IPS-NIHi7 (cell line): ENCODE measurements around the gene ITGA5.
A peak's percentile ranks its signal among the peaks of the same experiment; 100 is the strongest.
"Not testable (repeated sequence)": the region's sequence is repeated elsewhere in the genome, so short reads cannot be mapped to it uniquely, and the experiment has no call there.

Experiments
- DNase-seq: peaks from one replicate; pipeline ENCODE4 v3.0.0; 2012; ENCODE audit warnings: mixed read lengths; ENCODE audit errors: extremely low spot score

The ITGA5 gene

DNA sequence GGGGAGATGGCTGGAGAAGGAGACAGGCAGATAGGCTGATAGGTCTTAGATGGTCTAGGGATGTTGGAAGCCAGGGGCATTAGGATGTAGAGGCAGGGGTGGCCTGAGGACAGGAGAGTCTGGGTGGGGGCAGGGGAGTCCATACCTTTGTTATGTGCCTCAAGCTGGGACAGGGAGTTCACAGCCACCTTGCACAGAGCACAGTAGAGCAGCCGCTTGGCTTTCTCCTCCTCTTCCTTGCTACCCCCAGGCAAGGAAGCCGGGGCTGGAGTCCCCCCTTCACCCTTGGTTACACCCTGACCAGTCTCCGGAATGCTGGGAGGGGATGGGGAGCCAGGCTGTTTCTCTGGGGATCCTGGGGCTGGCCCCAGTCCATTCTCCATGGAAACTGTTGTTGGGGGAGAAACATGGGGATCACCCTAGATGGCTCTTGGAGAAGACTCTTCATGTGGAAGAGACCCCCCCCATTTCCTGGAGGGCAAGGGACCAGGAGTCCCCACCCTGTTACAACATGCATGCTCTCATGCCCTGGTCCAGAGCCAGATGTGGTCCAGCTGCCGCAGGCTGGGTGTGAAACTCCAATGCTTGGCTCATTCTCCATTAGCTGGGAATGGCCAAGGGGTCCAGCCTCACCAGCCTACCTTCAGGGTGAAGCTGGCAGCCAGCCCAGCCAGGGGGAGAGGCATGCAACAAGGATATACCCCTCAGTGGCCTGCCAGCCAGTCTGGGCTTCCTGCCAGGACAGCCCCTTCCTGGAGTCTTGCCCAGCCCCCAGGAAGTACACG, 47.5 kb downstream of the ITGA5 start:
- DNase-seq: no peak

DNA sequence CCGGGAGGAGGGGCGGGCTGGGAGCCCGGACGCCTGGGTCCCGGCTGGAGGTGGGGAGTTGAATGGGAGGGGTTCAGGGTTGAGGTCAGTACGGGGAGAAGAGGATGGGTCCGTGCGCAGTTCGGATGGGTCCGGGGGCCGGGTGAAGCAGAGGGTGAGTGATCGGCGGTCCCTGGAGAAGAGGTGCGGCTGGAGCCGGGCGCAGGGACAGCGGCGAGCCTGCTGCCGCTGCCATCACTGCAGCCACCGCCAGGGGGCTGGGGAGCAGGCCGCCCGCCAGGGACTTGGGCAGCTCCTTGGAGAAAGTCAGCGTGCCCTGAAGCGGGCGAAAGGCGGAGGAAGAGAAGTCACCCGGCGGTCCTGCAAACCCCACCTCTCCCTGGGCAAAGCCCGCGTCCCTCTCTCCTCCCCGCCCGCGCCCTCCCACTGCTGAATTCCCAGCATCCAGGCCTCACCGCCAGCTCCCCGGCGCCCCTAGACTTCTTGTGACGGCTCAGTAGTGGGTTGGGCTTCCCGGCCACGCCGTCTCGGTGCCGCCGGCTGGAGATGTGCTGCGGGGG, 48.8 kb downstream of the ITGA5 start:
- DNase-seq: peak; percentile 89

DNA sequence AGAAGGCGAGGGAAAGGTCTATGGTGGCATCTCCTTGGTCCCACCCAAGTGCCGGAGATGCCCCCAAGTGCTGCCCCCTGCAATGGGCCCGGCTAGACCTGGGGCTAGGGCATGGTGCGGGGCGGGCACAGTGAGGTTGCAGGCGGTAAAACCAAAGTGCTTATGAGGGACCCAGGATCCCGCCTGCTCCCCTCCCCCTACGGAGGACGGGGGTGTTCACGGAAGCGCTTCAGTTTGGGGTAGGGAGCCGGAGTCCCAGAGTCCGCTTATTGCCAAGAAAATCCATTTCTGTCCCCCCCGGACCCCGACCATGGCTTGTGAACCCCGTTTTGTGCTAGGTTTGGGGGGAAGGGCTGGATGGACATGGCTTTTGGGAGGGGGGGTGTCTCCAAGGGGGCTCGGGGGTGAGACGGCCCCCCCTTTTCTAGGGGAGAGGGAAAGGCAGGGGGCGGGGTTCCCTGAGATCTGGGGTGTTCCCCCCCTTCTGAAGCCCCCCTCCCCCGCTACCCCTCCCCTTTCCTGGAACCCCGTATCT, 49.4 kb downstream of the ITGA5 start:
- no peak for DNase-seq

GRCh38 chr12:54368709-54369596, 50.1 kb downstream of the ITGA5 start:
- no peak for DNase-seq

GRCh38 chr12:54368025-54368708, 50.9 kb downstream of the ITGA5 start:
- DNase-seq: no peak

DNA sequence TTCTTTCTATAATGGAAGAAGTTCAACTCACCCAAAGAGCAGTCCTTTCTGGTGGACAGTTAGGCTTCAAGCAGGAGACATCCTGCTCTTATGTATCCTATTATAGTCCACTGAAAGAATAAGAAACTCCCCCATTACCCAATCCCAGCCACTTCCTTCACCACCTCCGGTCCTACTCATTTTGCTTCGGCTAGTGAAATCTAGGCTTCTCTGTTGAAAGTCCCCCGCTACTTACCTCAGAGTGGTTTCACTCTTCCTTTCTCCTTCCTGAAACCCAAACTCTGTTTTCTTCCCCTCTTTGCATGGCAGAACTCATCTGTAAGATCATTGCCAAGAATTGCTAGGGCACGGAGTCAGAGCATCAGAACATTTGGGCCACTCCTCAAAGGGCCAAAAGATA, 54.7 kb downstream of the ITGA5 start, which contains the start of gene GPR84:
Gene GPR84, minus strand, starts transcription at position 74 of the 400 bp plus-strand sequence. CDS start 635 bp downstream, outside the sequence.
- DNase-seq: no peak

GRCh38 chr12:54363618-54364017, 55.4 kb downstream of the ITGA5 start:
- DNase-seq: no peak

DNA sequence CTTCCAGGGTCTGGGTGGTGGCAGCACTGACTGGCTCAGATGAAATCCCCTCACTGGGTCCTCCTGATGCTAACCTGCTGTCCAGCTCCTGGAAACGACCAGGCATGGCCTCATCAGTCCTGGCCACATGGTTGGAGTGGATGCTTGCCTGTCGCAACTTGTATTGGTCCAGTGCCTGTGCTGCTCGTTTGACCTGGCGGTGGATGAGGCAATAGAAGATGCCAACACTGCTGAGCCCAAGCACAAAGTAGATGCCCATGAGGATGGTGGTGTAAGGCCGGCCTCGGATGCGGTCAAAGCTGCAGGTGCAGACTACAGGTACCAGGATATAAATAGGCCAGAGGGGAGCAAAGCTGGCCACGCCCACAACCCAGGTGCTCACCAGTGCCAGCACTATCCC, 56.0 kb downstream of the ITGA5 start:
- DNase-seq: no peak

- DNase-seq: peak; percentile 74
These were observed 58.2 kb downstream of the ITGA5 start for GRCh38 chr12:54360717-54361456.

DNA sequence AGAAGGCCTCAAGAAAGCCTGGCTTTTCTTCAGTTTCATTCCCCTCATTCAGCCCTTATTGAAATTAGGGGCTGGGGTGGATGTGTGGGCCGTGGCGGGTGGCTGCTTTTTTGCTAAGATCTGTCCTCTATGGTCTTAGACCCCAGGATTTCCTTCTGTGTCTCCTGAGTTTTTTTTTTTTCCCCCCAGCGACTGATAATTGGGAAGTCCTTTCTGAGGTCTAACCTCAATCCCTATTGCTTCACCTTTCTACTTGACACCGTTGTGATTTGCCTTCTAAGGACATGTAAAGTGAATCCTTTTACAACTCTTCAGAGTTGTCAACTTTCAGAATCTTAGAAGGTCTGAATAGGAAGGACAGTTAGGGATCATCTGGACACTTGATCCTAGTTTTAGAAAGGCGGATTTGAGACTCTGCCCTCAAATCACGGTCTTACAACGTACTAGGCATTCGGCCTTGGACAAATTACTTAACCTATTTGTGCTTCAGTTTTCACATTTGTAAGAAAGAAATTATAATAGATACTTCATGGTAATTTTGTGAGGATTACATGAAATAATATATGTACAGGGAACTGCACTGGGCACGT, 59.2 kb downstream of the ITGA5 start:
- no peak for DNase-seq

- peak; percentile 97 for DNase-seq
These were observed 59.9 kb downstream of the ITGA5 start for GRCh38 chr12:54358945-54359761.

DNA sequence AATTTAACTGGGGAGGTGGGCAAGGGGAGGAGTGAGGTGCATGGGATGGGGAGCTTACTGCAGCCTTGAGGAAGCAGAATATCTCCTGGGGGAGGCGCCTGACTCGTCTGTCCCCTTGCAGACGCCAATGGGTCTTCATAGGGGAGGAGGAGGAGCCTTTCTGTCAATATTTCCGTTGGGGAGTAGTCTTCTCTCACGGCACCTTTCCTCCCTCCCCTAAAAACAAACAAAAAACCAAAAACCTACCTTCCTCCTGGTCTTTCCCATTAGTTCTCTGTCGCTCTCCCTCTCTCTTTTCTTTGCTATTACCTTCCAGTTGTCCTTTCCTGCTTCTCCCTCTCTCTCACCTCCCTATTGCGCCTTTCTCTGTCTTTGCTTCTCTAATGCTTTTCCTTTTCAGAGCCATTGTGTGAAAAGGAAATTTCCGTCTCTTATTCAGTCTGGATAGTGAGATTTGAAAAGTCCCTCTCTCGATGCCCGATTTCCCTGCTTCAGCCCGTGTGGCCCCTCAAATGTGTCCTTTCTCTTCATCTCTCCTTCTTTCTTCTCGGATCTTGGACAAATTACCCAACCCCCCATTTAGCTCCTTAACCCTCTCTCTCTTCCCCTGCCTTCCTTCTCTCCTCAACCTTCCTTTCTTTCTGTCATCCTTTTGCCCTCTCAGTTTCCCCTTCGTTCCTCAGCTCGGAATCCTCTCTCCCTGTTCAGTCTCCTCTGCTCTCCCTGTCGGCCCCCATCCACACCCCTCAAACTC, 60.7 kb downstream of the ITGA5 start:
- DNase-seq: no peak

- DNase-seq: no peak
These were observed 61.4 kb downstream of the ITGA5 start for GRCh38 chr12:54357506-54358190.

- DNase-seq: no peak
These were observed 62.1 kb downstream of the ITGA5 start for GRCh38 chr12:54356951-54357356.

- DNase-seq: no peak
These were observed 62.8 kb downstream of the ITGA5 start for GRCh38 chr12:54356228-54356627.

DNA sequence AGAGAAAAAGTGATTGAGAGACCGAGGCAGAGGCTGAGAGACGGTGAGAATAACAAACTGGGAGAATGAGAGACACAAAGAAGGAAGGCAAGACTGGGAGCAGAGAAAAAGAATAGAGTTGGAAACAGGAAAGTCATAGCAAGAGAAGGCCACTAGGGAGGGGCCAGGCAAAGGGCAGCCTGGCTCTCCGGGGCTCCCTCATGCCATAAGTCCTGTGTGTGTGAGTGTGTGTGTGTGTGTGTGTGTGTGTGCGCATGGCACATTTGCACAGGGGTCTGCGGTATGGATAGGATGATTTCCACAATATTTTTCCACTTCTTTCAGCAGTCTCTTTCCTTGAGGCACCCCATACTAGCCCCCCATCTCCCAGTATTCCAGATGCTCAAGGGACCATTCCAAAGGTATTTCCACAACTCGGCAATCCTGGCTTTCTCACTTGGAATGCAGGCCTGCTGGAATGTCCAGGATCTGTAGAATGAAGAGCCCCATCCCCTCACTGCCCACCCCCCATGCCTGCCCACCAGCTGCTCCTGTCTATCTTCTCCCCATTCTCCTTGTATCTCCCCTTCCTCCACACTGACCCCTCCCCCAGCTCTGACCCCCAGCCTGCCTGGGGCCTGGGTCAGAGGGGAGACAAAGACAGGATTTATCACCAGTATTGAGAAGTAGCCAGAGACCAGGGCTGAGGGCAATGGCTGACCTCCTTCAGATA, 63.8 kb downstream of the ITGA5 start:
- DNase-seq: no peak

- not testable (repeated sequence) for DNase-seq
These were observed 64.8 kb downstream of the ITGA5 start for GRCh38 chr12:54354271-54354670.
